Heart left ventricle (tissue), 13 donors: ENCODE data around the gene PRKCA.

ENCODE experiments used
- CTCF ChIP-seq, 12 donors: fragments of 200-600 bp; sonication (generic) in 4 of 12; IDR thresholded peaks; one replicate each; pipeline versions ENCODE4 v1.5.0 to v1.8.0; 2018 to 2022; ENCODE audit warnings: antibody characterized with exemption in 12 of 12, mild to moderate bottlenecking in 5 of 12
- POLR2A ChIP-seq, 2 donors: fragments of 450-650 bp; IDR thresholded peaks; one replicate each; pipeline ENCODE4 v1.6.1; 2017; ENCODE audit warnings: antibody characterized with exemption in 2 of 2, mild to moderate bottlenecking in 2 of 2, moderate library complexity in 2 of 2
- donor health status: ischemic (EF 13 %, LVEDD 7.1; RV severe dilation, severe dysfunction).
- donor health status: DM: no; HTN: yes; CAD: no.
- donor health status: DM: no; HTN: no; CAD: no.
- donor health status: ischemic (EF 25% LVEDD 6.9; RV normal size, moderate dysfunction).
- donor health status: ischemic (EF 25% LVEDD 5.7; RV mildly dilated, moderate dysfunction).
- donor health status: ischemic (EF 35%, LVEDD 5.7; RV mildly dilated, moderate dysfunction).
- donor health status: nonischemic (EF 11% LVEDD 7.7; RV severe dilation, severe dysfunction).
- donor health status: DM: yes; HTN: yes; CAD: no.
- donor health status: PGD.
- donor health status: ischemic (EF 29% LVEDD 5.4; RV normal size, mild dysfunction).
- donor health status: nonischemic (EF 23%, LVEDD 6.1; RV moderate dilation, normal function).

GRCh38 chr17:66468241-66469087 lies 166.1 kb downstream of the PRKCA start:
- TF ChIP-seq CTCF (IDR thresholded peaks at IDR 0.05) (no peak), POLR2A (IDR thresholded peaks at IDR 0.05) (no peak)
